CD4-positive, alpha-beta T cell treated with Interleukin-15 for 4 hours (primary cell): ENCODE data around the gene CTDSPL.
"Not testable (repeated sequence)": the region's sequence is repeated elsewhere in the genome, so short reads cannot be mapped to it uniquely, and the experiment has no call there.

Source experiments
- DNase-seq: peaks from one replicate; pipeline ENCODE4 v3.0.0-alpha.2; 2020; ENCODE audit warnings: low spot score

CTDSPL gene, protein sequence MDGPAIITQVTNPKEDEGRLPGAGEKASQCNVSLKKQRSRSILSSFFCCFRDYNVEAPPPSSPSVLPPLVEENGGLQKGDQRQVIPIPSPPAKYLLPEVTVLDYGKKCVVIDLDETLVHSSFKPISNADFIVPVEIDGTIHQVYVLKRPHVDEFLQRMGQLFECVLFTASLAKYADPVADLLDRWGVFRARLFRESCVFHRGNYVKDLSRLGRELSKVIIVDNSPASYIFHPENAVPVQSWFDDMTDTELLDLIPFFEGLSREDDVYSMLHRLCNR

GRCh38 chr3:37861620-37862041 lies at the start of gene CTDSPL:
Gene CTDSPL, plus strand, starts transcription at chr3:37861880. Its CDS starts 320 bp downstream, at chr3:37862200.
- DNase-seq = no peak

- no peak for DNase-seq
Observed at GRCh38 chr3:37812499-37812896, 49.2 kb upstream of the CTDSPL start.

GRCh38 chr3:37813403-37813802 lies 48.3 kb upstream of the CTDSPL start:
- DNase-seq = no peak

GRCh38 chr3:37814547-37814946 lies 47.1 kb upstream of the CTDSPL start:
- DNase-seq = no peak

DNA sequence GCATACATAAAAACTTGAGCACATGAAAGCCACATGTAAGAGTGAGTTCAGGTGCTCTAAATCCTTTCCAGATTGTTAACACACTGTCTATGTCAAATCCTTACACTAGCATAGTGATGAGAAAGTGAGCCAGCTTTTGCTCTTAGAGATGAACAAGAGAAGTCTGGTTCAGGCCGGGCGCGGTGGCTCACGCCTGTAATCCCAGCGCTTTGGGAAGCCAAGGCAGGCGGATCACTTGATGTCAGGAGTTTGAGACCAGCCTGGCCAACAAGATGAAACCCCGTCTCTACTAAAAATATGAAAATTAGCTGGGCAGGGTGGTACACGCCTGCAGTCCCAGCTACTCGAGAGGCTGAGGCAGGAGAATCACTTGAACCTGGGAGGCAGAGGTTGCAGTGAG lies 46.5 kb upstream of the CTDSPL start:
- DNase-seq = not testable (repeated sequence)

- DNase-seq = no peak
Observed at GRCh38 chr3:37816271-37816670, 45.4 kb upstream of the CTDSPL start.

- no peak for DNase-seq
Observed at GRCh38 chr3:37819591-37819990, 42.1 kb upstream of the CTDSPL start.

GRCh38 chr3:37820286-37820685 lies 41.4 kb upstream of the CTDSPL start:
- no peak for DNase-seq

DNA sequence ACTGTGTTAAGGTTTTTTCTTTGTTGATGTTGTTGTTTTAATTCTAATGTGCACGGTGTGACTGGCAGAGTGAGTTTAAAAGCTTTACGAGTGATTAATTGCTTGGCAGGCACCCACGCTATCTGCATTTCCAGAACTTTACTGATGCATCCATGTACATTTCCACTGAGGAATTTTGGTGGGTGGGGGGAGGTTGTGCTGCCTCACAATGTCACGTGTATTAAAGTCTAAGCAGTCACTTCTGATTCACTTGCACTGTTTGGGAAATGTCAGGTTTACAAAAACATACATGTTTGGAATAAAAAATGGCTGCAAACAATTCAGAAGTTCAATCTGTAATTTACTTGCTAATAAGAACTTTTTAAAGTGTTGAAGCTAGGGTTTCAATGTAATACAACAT lies 38.5 kb upstream of the CTDSPL start:
- DNase-seq = no peak

- no peak for DNase-seq
Observed at GRCh38 chr3:37824090-37824953, 37.4 kb upstream of the CTDSPL start.

DNA sequence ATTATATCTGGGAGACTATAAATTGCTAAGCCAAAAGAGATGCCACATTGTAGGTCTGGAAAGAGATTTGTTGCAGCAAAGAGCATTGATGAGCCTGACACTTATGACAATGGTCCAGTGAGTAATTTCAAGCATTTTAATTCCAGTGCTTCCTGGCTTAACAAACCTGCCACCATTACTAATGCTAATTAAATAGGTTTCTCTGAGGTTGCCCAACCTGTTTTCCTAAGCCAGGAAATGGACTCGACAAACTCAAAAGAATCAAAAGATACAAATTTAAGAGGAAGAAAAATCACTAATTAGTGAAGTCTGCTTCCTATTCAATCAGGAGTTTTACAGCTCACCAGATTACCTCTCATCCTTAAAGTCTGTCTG lies 36.7 kb upstream of the CTDSPL start:
- no peak for DNase-seq

DNA sequence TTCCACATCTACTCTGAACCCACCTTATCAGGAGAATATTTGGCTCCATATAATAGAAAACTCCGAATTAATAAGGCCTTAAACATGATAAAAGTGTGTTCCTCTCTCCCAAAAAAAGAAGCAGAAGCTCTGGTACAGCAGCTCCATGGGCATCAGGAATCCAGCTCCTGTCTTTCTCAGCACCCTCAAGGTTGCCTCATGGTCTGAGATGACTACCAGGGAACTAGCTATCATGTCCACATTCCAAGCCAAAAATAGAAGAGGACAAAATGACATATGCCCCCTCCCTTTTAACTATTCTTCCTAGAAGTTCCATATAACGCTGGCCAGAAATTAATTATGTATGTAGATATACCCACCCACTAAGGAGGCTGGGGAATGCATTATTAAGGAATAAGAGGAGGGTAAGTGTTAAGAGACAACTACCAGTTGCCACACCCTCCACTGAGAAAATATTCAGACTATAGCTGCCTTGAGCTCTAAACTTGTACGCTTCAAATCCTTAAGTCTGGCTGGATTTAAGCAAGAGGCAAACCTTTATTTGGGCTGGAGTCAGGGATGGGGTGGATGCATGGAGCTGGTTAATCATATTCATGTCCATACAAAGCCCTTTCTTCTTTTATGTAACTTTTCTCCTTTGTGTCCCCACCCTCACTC lies 35.8 kb upstream of the CTDSPL start:
- no peak for DNase-seq

DNA sequence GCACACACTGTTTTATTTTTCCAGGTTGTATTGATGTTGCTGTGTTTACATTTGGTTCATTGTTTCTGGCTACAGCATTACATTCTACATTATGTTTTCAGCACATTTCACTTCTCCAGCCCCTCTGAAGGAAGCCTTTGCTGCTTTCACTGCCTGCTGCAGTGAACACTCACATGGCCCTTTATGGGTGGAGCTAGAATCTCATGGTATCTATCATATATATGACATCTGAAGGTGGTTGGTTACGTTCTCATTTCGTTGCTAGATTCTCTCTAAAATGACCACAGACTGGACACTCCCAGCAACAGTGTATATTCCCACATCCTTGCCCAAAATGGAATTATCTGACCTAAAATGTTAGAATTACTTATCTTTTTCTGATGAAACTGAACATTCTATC lies 35.2 kb upstream of the CTDSPL start:
- no peak for DNase-seq

GRCh38 chr3:37826933-37827332 lies 34.7 kb upstream of the CTDSPL start:
- DNase-seq = no peak

DNA sequence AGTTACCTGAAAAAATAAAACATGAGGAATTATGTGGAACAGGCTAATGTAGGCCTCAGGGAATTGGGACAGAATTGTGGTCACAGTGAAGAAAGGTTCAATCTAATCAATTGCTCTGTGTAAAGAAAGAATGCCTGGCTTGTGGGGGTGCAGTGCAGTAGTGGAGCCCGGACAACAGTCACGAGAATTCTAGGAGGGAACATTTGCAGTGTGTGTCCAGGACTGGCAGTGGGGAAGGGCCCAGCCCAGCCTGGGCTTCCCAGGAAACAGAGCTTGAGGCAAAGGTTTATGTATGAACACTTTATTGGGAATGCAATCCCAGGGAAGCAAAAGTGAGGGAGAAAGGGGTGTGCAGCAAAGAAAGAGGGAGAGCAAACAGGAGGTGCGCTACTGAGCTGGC lies 29.2 kb upstream of the CTDSPL start:
- DNase-seq = no peak

GRCh38 chr3:37833302-37834186 lies 28.1 kb upstream of the CTDSPL start:
- no peak for DNase-seq

DNA sequence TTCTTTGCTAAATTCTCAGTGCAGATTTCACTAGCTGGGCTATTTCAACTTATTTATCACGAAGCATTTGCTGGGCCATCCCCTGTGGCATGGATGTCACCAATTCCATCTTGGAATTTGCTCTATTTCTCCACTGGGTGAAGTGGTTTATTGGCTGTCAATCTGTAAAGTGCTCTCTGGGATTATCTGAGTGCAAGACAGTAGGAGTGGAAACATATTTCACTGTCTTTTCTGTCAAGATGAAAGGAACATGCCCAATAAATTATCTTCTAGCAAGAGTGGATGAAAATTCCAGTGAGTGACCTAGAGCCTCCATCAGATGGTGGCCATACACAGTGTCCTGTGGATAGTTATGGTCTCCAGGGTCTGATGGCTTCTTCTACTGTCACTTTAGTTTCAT lies 25.1 kb upstream of the CTDSPL start:
- DNase-seq = no peak

DNA sequence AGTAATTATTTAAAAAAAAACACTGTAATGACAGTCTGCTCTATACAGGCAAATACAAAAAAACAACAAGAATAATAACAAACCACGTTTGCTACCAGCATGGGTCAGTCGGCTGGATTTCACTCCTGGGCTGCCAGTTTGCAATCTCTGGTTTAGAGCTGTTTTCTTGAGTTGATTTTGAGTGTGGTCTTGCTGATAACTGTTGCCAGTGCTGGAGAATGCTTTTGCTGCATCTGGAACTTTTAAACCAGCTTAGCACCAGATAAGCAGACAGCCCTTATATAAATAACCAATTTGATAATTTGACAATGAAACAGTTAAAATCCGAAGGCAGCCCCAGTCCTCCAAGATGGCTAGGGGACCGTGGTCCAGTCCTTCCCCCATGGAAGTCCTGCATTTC lies 14.0 kb upstream of the CTDSPL start:
- DNase-seq = no peak

DNA sequence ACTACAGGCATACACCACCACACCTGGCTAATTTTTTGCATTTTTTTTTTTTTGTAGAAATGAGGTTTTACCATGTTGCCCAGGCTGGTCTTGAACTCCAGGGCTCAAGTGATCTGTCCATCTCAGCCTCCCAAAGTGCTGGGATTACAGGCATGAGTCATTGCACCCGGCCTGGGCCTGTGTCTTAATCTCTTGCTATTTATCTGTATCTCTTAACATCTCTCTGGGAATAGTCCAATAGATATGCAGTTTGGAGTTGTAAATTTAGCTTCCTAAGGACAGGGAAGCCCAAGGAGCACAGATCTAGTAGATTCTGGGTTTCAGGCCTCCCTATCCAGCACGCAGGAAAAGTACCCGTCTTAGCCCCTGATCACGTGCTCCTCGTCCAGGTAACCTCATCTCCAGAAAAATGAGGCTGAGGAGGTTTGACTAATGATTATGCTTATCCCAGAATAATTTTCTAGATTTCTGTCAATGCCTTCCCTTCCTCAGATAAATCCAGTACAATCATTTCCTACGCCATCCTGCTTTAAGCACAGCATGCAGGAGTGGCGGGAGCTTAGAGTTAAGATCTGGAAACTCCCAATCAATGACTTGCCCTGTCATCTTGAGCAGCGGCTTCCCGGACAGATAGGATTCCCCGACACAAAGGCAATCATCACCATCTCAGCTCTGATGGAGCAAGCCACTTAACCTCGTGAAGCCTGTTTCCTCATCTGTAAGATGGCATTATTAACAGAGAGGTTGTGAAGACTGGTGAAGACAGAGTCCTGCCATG lies 12.3 kb upstream of the CTDSPL start:
- DNase-seq = no peak

GRCh38 chr3:37852097-37852496 lies 9.6 kb upstream of the CTDSPL start:
- DNase-seq = no peak

DNA sequence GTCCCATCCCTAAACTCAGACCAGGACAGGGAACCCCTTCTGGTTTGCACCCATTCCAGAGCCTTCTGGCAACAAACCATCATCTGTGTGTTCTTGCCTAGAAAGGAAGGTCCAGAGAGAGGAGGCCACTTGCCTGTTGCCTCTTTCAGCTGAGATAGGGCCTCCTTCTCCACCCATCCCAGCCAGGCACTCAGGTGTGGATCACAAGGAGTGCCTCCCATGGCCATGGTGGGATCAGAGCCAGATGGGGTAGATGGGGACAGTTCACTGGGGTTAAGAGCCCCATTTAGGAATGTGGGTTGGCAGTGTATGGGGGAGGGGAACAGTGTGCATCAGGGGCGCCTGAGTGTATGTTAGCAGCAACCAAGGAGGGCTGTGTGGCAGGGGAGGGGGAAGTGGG lies 8.9 kb upstream of the CTDSPL start:
- DNase-seq = no peak
